OCI-LY1 (cell line): ENCODE data around the gene HYAL2.

ENCODE experiments used
- H2AFZ ChIP-seq: fragments of 200-600 bp; sonication (generic), shearing (Covaris generic); 2 replicates; pipeline ENCODE4 v1.6.0; 2014; ENCODE audit warnings: antibody characterized with exemption, mild to moderate bottlenecking, low read length
- H3F3A ChIP-seq: fragments of 200-600 bp; sonication (generic), shearing (Covaris generic); 2 replicates; pipeline ENCODE4 v1.6.0; 2014; ENCODE audit warnings: mild to moderate bottlenecking, antibody characterized with exemption, low read length, moderate library complexity; ENCODE audit not compliant: insufficient read depth
- H3K27ac ChIP-seq: fragments of 200-600 bp; sonication (generic); 2 replicates; pipeline ENCODE4 v1.5.1; 2014; ENCODE audit warnings: low read length, mixed run types, mild to moderate bottlenecking, low read depth; ENCODE audit not compliant: poor library complexity, severe bottlenecking
- H3K27me3 ChIP-seq: fragments of 200-600 bp; sonication (generic); 2 replicates; pipeline ENCODE4 v1.6.0; 2014; ENCODE audit warnings: antibody characterized with exemption, mild to moderate bottlenecking, low read length, moderate library complexity; ENCODE audit not compliant: insufficient read depth
- H3K36me3 ChIP-seq: fragments of 200-600 bp; sonication (generic); 2 replicates; pipeline ENCODE4 v1.6.1; 2014; ENCODE audit warnings: mild to moderate bottlenecking, antibody characterized with exemption, low read length, moderate library complexity, mixed read lengths; ENCODE audit not compliant: insufficient read depth
- H3K4me1 ChIP-seq: fragments of 200-600 bp; sonication (generic); 2 replicates; pipeline ENCODE4 v1.5.1; 2014; ENCODE audit warnings: mild to moderate bottlenecking, low read length, moderate library complexity; ENCODE audit not compliant: insufficient read depth, severe bottlenecking
- H3K4me2 ChIP-seq: fragments of 200-600 bp; sonication (generic), shearing (Covaris generic); 2 replicates; pipeline ENCODE4 v1.6.1; 2014; ENCODE audit warnings: low read length
- H3K4me3 ChIP-seq: fragments of 200-600 bp; sonication (generic); 2 replicates; pipeline ENCODE4 v1.5.1; 2014; ENCODE audit warnings: low read length, low read depth, mild to moderate bottlenecking, mixed read lengths; ENCODE audit not compliant: poor library complexity, severe bottlenecking
- H3K79me2 ChIP-seq: fragments of 200-600 bp; shearing (Covaris generic); 2 replicates; pipeline ENCODE4 v1.6.1; 2016; ENCODE audit warnings: mixed run types, low read length, mixed read lengths; ENCODE audit not compliant: insufficient read depth
- H3K9ac ChIP-seq: fragments of 200-600 bp; sonication (generic), shearing (Covaris generic); 2 replicates; pipeline ENCODE4 v1.6.1; 2014; ENCODE audit warnings: mild to moderate bottlenecking, low read length, mixed read lengths
- H3K9me2 ChIP-seq: fragments of 200-600 bp; sonication (generic), shearing (Covaris generic); 2 replicates; pipeline ENCODE4 v1.6.1; 2014; ENCODE audit warnings: low read depth, mild to moderate bottlenecking, low read length, mixed read lengths
- H3K9me3 ChIP-seq: fragments of 200-600 bp; shearing (Covaris generic); 2 replicates; pipeline ENCODE4 v1.6.1; 2014; ENCODE audit warnings: low read length, mixed read lengths
- H4K20me1 ChIP-seq: fragments of 200-600 bp; sonication (generic), shearing (Covaris generic); 2 replicates; pipeline ENCODE4 v1.6.0; 2016; ENCODE audit warnings: mild to moderate bottlenecking, low read length; ENCODE audit not compliant: insufficient read depth
- EZH2 ChIP-seq: fragments of 200-600 bp; sonication (generic), shearing (Covaris generic); IDR thresholded peaks from 2 replicates; pipeline ENCODE4 v1.8.0; 2017; ENCODE audit warnings: borderline replicate concordance, mixed run types, mild to moderate bottlenecking, antibody characterized with exemption, low read length, moderate library complexity, mixed read lengths
- TF ChIP-seq, protein P1 (sequence below): fragments of 200-600 bp; sonication (generic), shearing (Covaris generic); IDR thresholded peaks from 2 replicates; pipeline ENCODE4 v1.5.1; 2017; ENCODE audit warnings: mild to moderate bottlenecking, antibody characterized with exemption, low read length, moderate library complexity, mixed read lengths

The HYAL2 gene

GRCh38 chr3:50279255-50280016 is 43.1 kb downstream of the HYAL2 start:
- Histone ChIP-seq H3K36me3 (no peaks in the 10 kb centered on the region), H4K20me1 (no peaks in the 10 kb centered on the region), H2AFZ (no peak overlapping the region), H3K27me3 (no peaks in the 10 kb centered on the region), H3K4me1 (no peaks in the 10 kb centered on the region), H3K9ac (no peak overlapping the region), H3K4me2 (no peak overlapping the region), H3K79me2 (no peaks in the 10 kb centered on the region), H3F3A (no peaks in the 10 kb centered on the region), H3K9me2 (no peaks in the 10 kb centered on the region), H3K9me3 (no peaks in the 10 kb centered on the region), H3K27ac (no peak overlapping the region), H3K4me3 (no peak overlapping the region)
- TF ChIP-seq, protein P1, sequence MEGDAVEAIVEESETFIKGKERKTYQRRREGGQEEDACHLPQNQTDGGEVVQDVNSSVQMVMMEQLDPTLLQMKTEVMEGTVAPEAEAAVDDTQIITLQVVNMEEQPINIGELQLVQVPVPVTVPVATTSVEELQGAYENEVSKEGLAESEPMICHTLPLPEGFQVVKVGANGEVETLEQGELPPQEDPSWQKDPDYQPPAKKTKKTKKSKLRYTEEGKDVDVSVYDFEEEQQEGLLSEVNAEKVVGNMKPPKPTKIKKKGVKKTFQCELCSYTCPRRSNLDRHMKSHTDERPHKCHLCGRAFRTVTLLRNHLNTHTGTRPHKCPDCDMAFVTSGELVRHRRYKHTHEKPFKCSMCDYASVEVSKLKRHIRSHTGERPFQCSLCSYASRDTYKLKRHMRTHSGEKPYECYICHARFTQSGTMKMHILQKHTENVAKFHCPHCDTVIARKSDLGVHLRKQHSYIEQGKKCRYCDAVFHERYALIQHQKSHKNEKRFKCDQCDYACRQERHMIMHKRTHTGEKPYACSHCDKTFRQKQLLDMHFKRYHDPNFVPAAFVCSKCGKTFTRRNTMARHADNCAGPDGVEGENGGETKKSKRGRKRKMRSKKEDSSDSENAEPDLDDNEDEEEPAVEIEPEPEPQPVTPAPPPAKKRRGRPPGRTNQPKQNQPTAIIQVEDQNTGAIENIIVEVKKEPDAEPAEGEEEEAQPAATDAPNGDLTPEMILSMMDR: no peak
- no peak for TF ChIP-seq EZH2

DNA sequence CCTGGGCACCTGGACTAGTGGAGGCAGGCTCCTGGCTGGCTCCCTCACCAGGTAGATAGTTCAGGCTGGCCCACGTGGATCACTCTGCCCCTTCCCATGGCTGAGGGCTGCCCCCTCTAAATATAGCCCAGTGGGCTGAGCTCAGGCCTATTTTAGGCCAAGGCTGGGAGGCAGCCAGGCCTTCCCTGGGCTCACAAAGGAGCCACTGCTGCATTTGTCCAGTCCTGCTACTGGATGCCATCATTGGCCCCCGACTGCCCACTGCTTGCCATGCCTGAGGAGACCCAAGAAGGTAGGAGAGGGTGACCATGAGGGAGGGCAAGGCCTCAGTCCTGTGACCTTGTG is 43.7 kb downstream of the HYAL2 start, which contains the start of gene LSMEM2:
Gene LSMEM2 (plus strand): TSS at position 208 of the 345 bp plus-strand sequence. CDS start 27 bp downstream, at position 235.
- H3K36me3 ChIP-seq: no peaks in the 10 kb centered on the region
- no peak within 1 kb of the TSS for H3K4me2 ChIP-seq
- H3K27ac ChIP-seq: no peak within 1 kb of the TSS
- no peaks in the 10 kb centered on the region for H3K9me2 ChIP-seq
- no peaks in the 10 kb centered on the region for H3K9me3 ChIP-seq
- no peak for TF ChIP-seq EZH2
- TF ChIP-seq, protein P1: no peak
- H3K4me1 ChIP-seq: no peaks in the 10 kb centered on the region
- no peak within 1 kb of the TSS for H3K9ac ChIP-seq
- H4K20me1 ChIP-seq: no peaks in the 10 kb centered on the region
- no peaks in the 10 kb centered on the region for H3K27me3 ChIP-seq
- no peaks in the 10 kb centered on the region for H3F3A ChIP-seq
- H3K4me3 ChIP-seq: no peak within 1 kb of the TSS
- H2AFZ ChIP-seq: no peak within 1 kb of the TSS
- no peaks in the 10 kb centered on the region for H3K79me2 ChIP-seq

DNA sequence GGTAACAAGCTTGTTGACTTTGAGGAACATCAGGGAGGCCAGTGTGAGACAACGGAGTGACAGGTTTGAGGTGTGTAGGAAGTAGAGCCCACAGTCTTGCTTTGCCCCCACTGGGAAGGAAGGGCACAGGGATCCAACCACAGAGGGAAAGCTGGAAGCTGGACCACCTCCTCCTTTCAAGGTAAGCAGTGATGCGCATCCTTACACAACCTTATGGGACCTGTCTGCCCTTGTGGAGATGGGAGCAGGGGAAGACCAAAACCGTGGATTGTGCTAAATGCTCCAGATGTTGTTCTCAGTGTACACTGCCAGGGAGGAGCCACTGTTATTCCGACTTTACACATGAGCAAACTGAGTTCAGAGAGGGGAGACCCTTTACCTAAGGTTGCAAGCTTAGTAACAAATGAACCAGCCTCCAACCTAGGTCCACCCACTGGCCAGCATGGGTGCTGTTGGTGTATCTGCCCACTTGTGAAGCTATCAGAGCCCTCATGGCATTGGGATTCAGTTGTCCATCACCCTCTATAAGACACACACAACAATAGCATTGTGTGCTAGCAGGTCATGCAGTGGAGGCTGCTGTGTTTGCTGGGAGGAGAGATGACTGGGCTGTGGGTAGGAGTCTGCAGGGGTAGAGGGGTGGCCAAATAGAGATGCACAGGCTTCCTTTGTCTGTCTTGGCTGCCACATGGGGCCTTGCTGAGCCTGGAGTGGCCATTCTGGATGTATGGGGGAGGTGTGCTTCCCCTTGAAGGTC is 44.2 kb downstream of the HYAL2 start:
- Histone ChIP-seq H3K9me2 (no peaks in the 10 kb centered on the region), H3K79me2 (no peaks in the 10 kb centered on the region), H3K4me1 (peaks cover 2% of the 10 kb centered on the region), H3K27me3 (no peaks in the 10 kb centered on the region), H3K9me3 (no peaks in the 10 kb centered on the region), H3K9ac (no peak overlapping the region), H4K20me1 (no peaks in the 10 kb centered on the region), H2AFZ (no peak overlapping the region), H3F3A (no peaks in the 10 kb centered on the region), H3K4me2 (no peak overlapping the region), H3K4me3 (no peak overlapping the region), H3K27ac (no peak overlapping the region), H3K36me3 (no peaks in the 10 kb centered on the region)
- TF ChIP-seq, protein P1: no peak
- no peak for TF ChIP-seq EZH2
